ENCODE measurements around the gene SCAPER.

Gene SCAPER

GRCh38 chr15:76460871-76461270, 444.3 kb downstream of the SCAPER start:
- Histone ChIP-seq H3K27me3 (no peaks in the 10 kb centered on the region), H3K9me3 (peaks cover 2% of the 10 kb centered on the region; the same call in 1 of the 2 replicates), H3K4me3 (ENCODE audit: low read depth, low read length) (no peak overlapping the region), H3K4me1 (no peaks in the 10 kb centered on the region), H3K36me3 (no peaks in the 10 kb centered on the region)
- no peak for TF ChIP-seq CTCF (IDR thresholded peaks at IDR 0.05; ENCODE audit: low read depth, low read length)
- no peak for DNase-seq

GRCh38 chr15:76460347-76460746, 444.8 kb downstream of the SCAPER start:
- H3K4me1 ChIP-seq, result no peaks in the 10 kb centered on the region
- H3K36me3 ChIP-seq, result no peaks in the 10 kb centered on the region
- H3K27me3 ChIP-seq, result no peaks in the 10 kb centered on the region
- no peak for TF ChIP-seq CTCF (IDR thresholded peaks at IDR 0.05; ENCODE audit: low read depth, low read length)
- H3K9me3 ChIP-seq, result no peaks in the 10 kb centered on the region
- H3K4me3 ChIP-seq (ENCODE audit: low read depth, low read length), result no peak overlapping the region
- DNase-seq, result no peak

- no peaks in the 10 kb centered on the region for H3K36me3 ChIP-seq
- TF ChIP-seq CTCF (IDR thresholded peaks at IDR 0.05; ENCODE audit: low read depth, low read length), result no peak
- H3K4me1 ChIP-seq, result no peaks in the 10 kb centered on the region
- no peak overlapping the region for H3K4me3 ChIP-seq (ENCODE audit: low read depth, low read length)
- no peak for DNase-seq
- H3K27me3 ChIP-seq, result no peaks in the 10 kb centered on the region
- no peaks in the 10 kb centered on the region for H3K9me3 ChIP-seq
Observed at GRCh38 chr15:76451540-76451939, 453.6 kb downstream of the SCAPER start.

GRCh38 chr15:76449455-76449854, 455.7 kb downstream of the SCAPER start:
- Histone ChIP-seq H3K9me3 (no peaks in the 10 kb centered on the region), H3K36me3 (no peaks in the 10 kb centered on the region), H3K27me3 (no peaks in the 10 kb centered on the region), H3K4me1 (no peaks in the 10 kb centered on the region), H3K4me3 (ENCODE audit: low read depth, low read length) (no peak overlapping the region)
- DNase-seq, result no peak
- no peak for TF ChIP-seq CTCF (IDR thresholded peaks at IDR 0.05; ENCODE audit: low read depth, low read length)

GRCh38 chr15:76448755-76449154, 456.4 kb downstream of the SCAPER start:
- no peak for DNase-seq
- no peaks in the 10 kb centered on the region for H3K9me3 ChIP-seq
- no peak for TF ChIP-seq CTCF (IDR thresholded peaks at IDR 0.05; ENCODE audit: low read depth, low read length)
- H3K36me3 ChIP-seq, result no peaks in the 10 kb centered on the region
- H3K4me3 ChIP-seq (ENCODE audit: low read depth, low read length), result no peak overlapping the region
- no peaks in the 10 kb centered on the region for H3K27me3 ChIP-seq
- H3K4me1 ChIP-seq, result no peaks in the 10 kb centered on the region

GRCh38 chr15:76447728-76448441, 457.3 kb downstream of the SCAPER start:
- Histone ChIP-seq H3K4me3 (ENCODE audit: low read depth, low read length) (no peak overlapping the region), H3K9me3 (no peaks in the 10 kb centered on the region), H3K4me1 (no peaks in the 10 kb centered on the region), H3K27me3 (no peaks in the 10 kb centered on the region), H3K36me3 (no peaks in the 10 kb centered on the region)
- TF ChIP-seq CTCF (IDR thresholded peaks at IDR 0.05; ENCODE audit: low read depth, low read length), result no peak
- no peak for DNase-seq

Data from BE2C (cell line).